ENCODE measurements around the gene PIKFYVE. TPM values are rescaled to one million over a fixed set of nuclear protein-coding genes. Genes with fewer than 3 reads are reported as not detected.
"Not testable (repeated sequence)": the region's sequence is repeated elsewhere in the genome, so short reads cannot be mapped to it uniquely, and the experiment has no call there.

The PIKFYVE gene
- total RNA-seq, 1 donor from 2014 or later = 28.7 TPM

DNA sequence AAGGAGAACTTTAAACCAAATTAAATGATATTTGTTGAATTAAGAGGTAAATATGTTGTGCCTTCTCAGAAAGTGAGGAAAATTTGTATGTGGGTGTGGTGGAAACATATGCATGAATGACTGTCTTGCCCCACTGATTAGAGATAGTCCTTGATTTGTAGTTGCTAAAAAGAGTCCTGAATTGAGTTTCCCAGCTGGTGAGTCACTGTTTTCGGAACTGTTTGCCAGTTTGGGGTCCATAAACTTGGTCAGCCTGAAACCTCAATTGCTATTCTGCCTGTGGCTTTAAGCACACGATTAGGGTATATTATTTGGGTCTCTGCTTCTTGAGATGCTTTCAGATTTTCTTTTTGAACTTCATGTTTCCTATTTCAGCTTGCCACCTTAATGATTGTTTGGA is 53.3 kb downstream of the PIKFYVE start:
- Mint-ChIP-seq H3K36me3 (ENCODE audit: low read depth) (peaks cover 44% of the 10 kb centered on the region), H3K9me3 (no peaks in the 10 kb centered on the region), H3K27me3 (ENCODE audit: insufficient read depth) (no peaks in the 10 kb centered on the region), H3K4me1 (ENCODE audit: low read depth) (peaks cover 23% of the 10 kb centered on the region), H3K27ac (no peak overlapping the region), H3K4me3 (no peak overlapping the region)
- DNase-seq (ENCODE audit: low spot score) = no peak
- intact Hi-C loops (cut with micrococcal nuclease) = no loop called here

DNA sequence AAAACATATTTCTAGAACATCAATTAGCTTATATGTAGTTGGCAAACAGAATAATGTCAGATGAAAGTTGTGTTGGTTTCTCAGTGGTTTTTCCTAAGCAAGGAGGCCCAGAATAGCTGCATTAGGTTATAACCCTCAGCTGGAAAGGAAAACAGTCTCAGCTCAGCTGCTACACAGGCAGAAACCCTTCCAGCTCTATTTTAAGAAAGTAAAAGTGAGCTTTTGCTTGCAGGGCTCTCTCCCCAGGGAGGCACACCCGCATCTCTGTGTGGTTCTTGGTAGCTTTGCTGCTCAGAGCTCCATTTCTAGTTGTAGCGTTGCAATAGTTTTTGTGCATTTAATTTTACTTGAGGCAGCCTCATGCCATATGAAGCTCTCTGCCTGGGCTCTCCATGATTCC is 54.6 kb downstream of the PIKFYVE start:
- intact Hi-C loops (cut with micrococcal nuclease) = no loop called here
- H3K9me3 Mint-ChIP-seq = no peaks in the 10 kb centered on the region
- H3K36me3 Mint-ChIP-seq (ENCODE audit: low read depth) = peaks cover 47% of the 10 kb centered on the region
- H3K4me3 Mint-ChIP-seq = no peak overlapping the region
- no peak overlapping the region for H3K27ac Mint-ChIP-seq
- no peak for DNase-seq (ENCODE audit: low spot score)
- H3K4me1 Mint-ChIP-seq (ENCODE audit: low read depth) = peaks cover 17% of the 10 kb centered on the region
- H3K27me3 Mint-ChIP-seq (ENCODE audit: insufficient read depth) = no peaks in the 10 kb centered on the region

GRCh38 chr2:208326016-208326415 is 60.0 kb downstream of the PIKFYVE start:
- peaks cover 52% of the 10 kb centered on the region for H3K36me3 Mint-ChIP-seq (ENCODE audit: low read depth)

DNA sequence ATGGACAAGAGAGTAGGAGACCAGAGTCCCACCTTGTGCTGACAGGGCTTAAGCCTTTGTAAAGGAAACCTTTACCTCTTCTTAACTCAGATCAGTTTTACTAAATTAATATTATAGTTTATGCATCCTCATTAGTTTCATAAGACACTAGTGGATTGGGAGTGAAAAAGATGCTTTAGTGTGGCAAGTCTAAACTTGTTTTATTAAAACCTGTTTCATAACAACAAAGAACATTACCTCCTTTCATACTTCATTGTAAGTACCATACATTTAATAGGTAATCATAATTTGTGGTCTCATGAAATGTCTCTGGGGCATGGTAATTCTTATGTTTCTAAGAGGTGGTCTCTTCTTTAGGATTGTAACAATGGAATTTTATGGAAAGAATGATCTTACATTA is 63.4 kb downstream of the PIKFYVE start:
- Mint-ChIP-seq H3K4me1 (ENCODE audit: low read depth) (no peaks in the 10 kb centered on the region), H3K27ac (no peak overlapping the region), H3K36me3 (ENCODE audit: low read depth) (peaks cover 43% of the 10 kb centered on the region), H3K4me3 (no peak overlapping the region), H3K9me3 (no peaks in the 10 kb centered on the region), H3K27me3 (ENCODE audit: insufficient read depth) (no peaks in the 10 kb centered on the region)
- DNase-seq (ENCODE audit: low spot score) = no peak
- intact Hi-C loops (cut with micrococcal nuclease) = no loop called here

More at GRCh38 chr2:208326016-208326415, 60.0 kb downstream of the PIKFYVE start:
- no peaks in the 10 kb centered on the region for H3K27me3 Mint-ChIP-seq (ENCODE audit: insufficient read depth)
- H3K27ac Mint-ChIP-seq = no peak overlapping the region
- H3K4me3 Mint-ChIP-seq = no peak overlapping the region
- H3K9me3 Mint-ChIP-seq = no peaks in the 10 kb centered on the region
- DNase-seq (ENCODE audit: low spot score) = no peak
- intact Hi-C loops (cut with micrococcal nuclease) = no loop called here
- H3K4me1 Mint-ChIP-seq (ENCODE audit: low read depth) = no peaks in the 10 kb centered on the region

DNA sequence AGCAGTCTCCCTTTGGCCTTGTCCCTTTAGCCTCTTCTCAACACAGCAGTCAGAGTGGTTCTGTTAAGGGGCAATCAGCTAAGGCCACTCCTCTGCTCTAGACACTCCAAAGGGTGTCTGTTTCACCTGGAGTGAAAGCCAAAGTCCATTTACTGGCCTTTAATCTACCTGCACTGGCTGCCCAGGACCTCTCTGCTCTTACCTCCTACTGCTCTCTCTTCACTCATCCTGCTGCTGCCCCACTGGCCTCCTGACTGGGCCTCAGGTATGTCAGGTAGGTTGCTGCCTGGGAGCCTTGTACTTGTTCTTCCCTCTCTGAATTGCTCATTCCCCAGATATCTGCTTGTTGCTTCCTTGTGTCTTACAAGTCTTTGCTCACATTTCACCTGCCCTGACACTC is 68.2 kb downstream of the PIKFYVE start:
- DNase-seq (ENCODE audit: low spot score) = no peak
- peak overlapping the region; percentile 13 for H3K27ac Mint-ChIP-seq
- peaks cover 31% of the 10 kb centered on the region for H3K36me3 Mint-ChIP-seq (ENCODE audit: low read depth)
- intact Hi-C loops (cut with micrococcal nuclease) = no loop called here
- H3K9me3 Mint-ChIP-seq = no peaks in the 10 kb centered on the region
- no peaks in the 10 kb centered on the region for H3K27me3 Mint-ChIP-seq (ENCODE audit: insufficient read depth)
- no peaks in the 10 kb centered on the region for H3K4me1 Mint-ChIP-seq (ENCODE audit: low read depth)
- no peak overlapping the region for H3K4me3 Mint-ChIP-seq

DNA sequence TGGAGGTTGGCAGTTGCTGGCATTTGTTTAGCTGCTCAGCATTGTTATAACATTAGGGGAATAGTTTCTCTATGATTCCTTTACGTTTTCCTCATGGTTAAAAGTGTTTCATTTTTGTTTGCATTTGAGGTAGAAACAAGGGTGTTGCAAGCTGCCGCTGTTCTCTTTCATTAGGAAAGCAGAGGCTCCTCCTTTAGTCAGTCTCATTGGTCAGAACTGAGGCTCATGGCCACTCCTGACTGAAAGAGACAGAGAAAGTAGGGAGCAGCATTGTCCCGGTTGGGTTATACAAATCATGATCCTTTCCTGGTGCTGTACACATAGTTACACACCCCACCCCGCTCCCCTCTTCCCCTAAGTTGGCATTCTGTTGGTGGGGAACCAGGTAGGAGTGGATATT is 80.7 kb downstream of the PIKFYVE start:
- peaks cover 46% of the 10 kb centered on the region for H3K36me3 Mint-ChIP-seq (ENCODE audit: low read depth)
- no peaks in the 10 kb centered on the region for H3K9me3 Mint-ChIP-seq
- H3K27ac Mint-ChIP-seq = no peak overlapping the region
- intact Hi-C loops (cut with micrococcal nuclease) = no loop called here
- DNase-seq (ENCODE audit: low spot score) = no peak
- H3K4me1 Mint-ChIP-seq (ENCODE audit: low read depth) = no peaks in the 10 kb centered on the region
- H3K4me3 Mint-ChIP-seq = no peak overlapping the region
- H3K27me3 Mint-ChIP-seq (ENCODE audit: insufficient read depth) = no peaks in the 10 kb centered on the region

- H3K9me3 Mint-ChIP-seq = no peaks in the 10 kb centered on the region
- intact Hi-C loops (cut with micrococcal nuclease) = no loop called here
- H3K27me3 Mint-ChIP-seq (ENCODE audit: insufficient read depth) = no peaks in the 10 kb centered on the region
- no peaks in the 10 kb centered on the region for H3K4me1 Mint-ChIP-seq (ENCODE audit: low read depth)
- peaks cover 51% of the 10 kb centered on the region for H3K36me3 Mint-ChIP-seq (ENCODE audit: low read depth)
- H3K27ac Mint-ChIP-seq = no peak overlapping the region
- no peak for DNase-seq (ENCODE audit: low spot score)
- no peak overlapping the region for H3K4me3 Mint-ChIP-seq
Measured at GRCh38 chr2:208350610-208351009, 84.6 kb downstream of the PIKFYVE start.

- H3K27ac Mint-ChIP-seq = no peak overlapping the region
- no peaks in the 10 kb centered on the region for H3K27me3 Mint-ChIP-seq (ENCODE audit: insufficient read depth)
- peaks cover 44% of the 10 kb centered on the region for H3K36me3 Mint-ChIP-seq (ENCODE audit: low read depth)
- no peaks in the 10 kb centered on the region for H3K4me1 Mint-ChIP-seq (ENCODE audit: low read depth)
- DNase-seq (ENCODE audit: low spot score) = no peak
- H3K9me3 Mint-ChIP-seq = no peaks in the 10 kb centered on the region
- intact Hi-C loops (cut with micrococcal nuclease) = no loop called here
- no peak overlapping the region for H3K4me3 Mint-ChIP-seq
Measured at GRCh38 chr2:208352644-208353567, 86.9 kb downstream of the PIKFYVE start.

- Mint-ChIP-seq H3K4me3 (no peak overlapping the region), H3K27ac (no peak overlapping the region), H3K4me1 (ENCODE audit: low read depth) (no peaks in the 10 kb centered on the region), H3K9me3 (no peaks in the 10 kb centered on the region), H3K36me3 (ENCODE audit: low read depth) (peaks cover 38% of the 10 kb centered on the region), H3K27me3 (ENCODE audit: insufficient read depth) (no peaks in the 10 kb centered on the region)
- intact Hi-C loops (cut with micrococcal nuclease) = no loop called here
- no peak for DNase-seq (ENCODE audit: low spot score)
Measured at GRCh38 chr2:208354964-208355381, 88.9 kb downstream of the PIKFYVE start.

DNA sequence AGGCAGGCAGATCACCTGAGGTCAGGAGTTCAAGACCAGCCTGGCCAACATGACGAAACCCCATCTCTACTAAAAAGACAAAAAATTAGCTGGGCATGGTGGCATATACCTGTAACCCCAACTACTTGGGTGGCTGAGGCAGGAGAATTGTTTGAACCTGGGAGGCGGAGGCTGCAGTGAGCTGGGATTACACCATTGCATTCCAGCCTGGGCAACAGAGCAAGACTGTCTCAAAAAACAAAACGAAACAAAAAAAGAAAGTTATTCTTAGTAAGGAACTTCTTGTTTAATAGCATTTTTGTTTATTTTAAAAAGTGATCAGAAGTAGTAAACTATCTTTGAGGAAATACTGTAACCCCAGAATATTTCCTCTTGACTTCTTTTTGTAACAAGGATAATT is 90.4 kb downstream of the PIKFYVE start:
- H3K27ac Mint-ChIP-seq; H3K9me3 Mint-ChIP-seq; H3K4me3 Mint-ChIP-seq; H3K27me3 Mint-ChIP-seq (ENCODE audit: insufficient read depth); DNase-seq (ENCODE audit: low spot score); H3K4me1 Mint-ChIP-seq (ENCODE audit: low read depth); intact Hi-C loops (cut with micrococcal nuclease): not testable (repeated sequence)
- H3K36me3 Mint-ChIP-seq (ENCODE audit: low read depth) = peaks cover 32% of the 10 kb centered on the region

DNA sequence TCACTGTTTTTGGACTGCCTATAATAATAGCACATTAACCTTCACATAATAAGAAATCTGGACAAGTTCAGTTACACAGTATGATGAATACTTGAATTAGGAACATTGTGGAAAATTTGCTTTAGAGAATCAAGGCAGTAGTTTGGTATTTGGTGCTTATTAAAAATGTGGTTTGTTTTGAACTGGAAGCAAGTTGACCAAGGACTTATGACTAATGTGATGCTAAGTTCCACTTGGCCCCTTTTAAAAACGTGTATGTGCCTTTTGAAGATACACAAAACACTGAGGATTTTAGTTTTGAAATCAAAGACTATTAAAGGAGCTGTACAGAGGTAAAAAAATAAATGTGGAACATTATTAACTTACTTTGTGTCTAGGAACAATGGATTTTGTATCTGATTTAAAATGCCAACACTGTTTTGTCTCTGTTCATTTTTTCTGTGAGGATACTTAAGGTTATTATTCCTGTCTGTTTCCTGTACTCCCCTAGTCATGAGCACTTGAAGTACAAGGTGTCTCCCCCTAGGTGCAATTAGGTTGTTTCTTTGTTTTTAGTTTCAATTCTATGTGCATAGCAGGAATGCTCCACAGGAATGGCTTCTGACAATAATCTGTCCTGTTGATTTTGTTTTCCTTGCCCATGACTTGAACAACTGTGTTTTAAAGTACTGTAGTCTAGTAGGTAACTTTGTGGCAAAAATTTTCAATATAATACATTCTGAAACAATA is 91.0 kb downstream of the PIKFYVE start:
- H3K4me3 Mint-ChIP-seq = no peak overlapping the region
- DNase-seq (ENCODE audit: low spot score) = no peak
- peak overlapping the region; percentile 15 for H3K27ac Mint-ChIP-seq
- H3K9me3 Mint-ChIP-seq = no peaks in the 10 kb centered on the region
- H3K4me1 Mint-ChIP-seq (ENCODE audit: low read depth) = no peaks in the 10 kb centered on the region
- no peaks in the 10 kb centered on the region for H3K27me3 Mint-ChIP-seq (ENCODE audit: insufficient read depth)
- intact Hi-C loops (cut with micrococcal nuclease) = no loop called here
- peaks cover 27% of the 10 kb centered on the region for H3K36me3 Mint-ChIP-seq (ENCODE audit: low read depth)

DNA sequence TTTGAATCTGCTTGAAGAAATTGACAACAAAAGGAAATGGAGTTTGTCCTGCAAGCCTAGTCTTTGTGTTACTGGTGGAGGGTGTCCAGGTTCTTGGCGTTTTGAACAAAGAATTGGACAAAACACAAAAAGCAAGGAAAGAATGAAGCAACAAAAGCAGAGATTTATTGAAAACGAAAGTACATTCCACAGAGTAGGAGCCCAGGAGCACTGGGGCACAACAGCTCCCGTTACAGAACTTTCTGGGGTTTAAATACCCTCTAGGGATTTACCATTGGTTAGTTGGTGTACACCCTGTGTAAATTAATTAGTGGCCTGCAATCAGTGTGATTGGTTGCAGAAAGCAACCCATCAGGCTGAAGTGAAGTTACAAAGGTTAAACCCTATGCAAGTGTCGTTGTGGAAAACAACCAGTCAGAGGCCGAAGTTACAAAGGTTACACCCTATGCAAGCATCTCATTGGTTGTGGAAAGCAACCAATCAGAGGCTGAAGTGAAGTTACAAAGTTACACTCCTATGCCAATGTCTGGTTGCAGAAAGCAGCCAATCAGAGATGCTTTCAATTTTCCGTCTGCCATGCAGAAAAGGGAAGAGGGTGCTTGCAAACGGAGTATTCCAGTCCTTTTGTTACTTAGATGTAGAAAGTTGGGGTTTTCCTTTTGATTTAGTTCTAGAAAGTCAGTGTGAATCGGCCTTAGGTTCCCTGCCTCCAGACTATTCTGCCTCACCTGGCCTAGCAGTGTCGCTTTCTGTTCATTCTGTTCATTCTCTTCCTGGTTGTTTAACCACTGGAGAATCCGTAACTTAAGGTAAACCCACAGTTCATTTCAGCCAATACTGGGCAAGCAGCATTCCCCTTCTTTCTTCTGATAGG is 92.9 kb downstream of the PIKFYVE start:
- intact Hi-C loops (cut with micrococcal nuclease) = no loop called here

More for the DNA sequence above, 92.9 kb downstream of the PIKFYVE start:
- no peak for DNase-seq (ENCODE audit: low spot score)
- Mint-ChIP-seq H3K27ac (no peak overlapping the region), H3K27me3 (ENCODE audit: insufficient read depth) (no peaks in the 10 kb centered on the region), H3K4me3 (peak overlapping the region; percentile 26), H3K9me3 (no peaks in the 10 kb centered on the region), H3K36me3 (ENCODE audit: low read depth) (peaks cover 18% of the 10 kb centered on the region), H3K4me1 (ENCODE audit: low read depth) (no peaks in the 10 kb centered on the region)
